HG03342 (cell line): ENCODE data around the gene TWF2.

Source experiments
- ATAC-seq: cut with Tn5 transposase; IDR thresholded peaks from one replicate; pipeline ENCODE4 v1.9.1; 2021; ENCODE audit warnings: mild to moderate bottlenecking, moderate library complexity; ENCODE audit not compliant: unreplicated experiment

TWF2 gene

DNA sequence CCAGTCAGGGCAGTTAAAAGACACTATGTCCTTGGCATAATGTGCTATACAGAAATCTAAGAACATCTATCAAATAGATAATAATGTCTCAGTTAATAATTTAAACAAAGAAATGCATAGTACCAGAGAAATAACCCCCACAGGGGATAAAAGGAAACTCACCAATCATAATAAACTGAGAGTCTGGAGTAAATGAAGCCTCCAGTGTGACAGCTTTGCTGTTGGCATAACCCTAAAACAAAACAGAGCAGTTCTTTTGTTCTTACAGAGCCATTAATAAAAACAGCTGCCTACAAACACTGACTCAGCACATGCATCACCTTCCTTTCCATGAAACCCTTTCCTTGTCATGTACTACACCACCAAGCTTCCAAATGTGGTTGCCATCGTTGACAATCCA lies 20.1 kb upstream of the TWF2 start:
- no peak for ATAC-seq

DNA sequence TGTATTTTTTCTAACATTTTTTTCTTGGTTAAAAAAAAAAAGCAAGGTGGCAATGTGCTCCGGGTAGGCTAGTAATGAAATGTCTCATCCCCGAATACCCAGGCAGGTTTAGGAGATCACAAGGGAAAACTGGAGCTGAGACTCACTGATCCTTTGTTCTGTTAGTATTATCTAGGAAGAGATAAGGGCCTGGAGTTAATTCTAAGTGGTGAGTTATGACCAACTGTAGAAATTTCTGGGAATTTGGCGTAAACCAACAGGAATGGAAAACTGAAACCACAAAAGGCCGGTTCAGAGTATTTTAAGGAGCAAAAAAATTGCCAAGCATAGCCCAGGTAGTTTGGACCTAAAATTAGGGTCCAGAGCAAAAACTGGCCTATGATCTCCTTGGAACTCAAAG lies 19.0 kb upstream of the TWF2 start:
- ATAC-seq, result no peak

DNA sequence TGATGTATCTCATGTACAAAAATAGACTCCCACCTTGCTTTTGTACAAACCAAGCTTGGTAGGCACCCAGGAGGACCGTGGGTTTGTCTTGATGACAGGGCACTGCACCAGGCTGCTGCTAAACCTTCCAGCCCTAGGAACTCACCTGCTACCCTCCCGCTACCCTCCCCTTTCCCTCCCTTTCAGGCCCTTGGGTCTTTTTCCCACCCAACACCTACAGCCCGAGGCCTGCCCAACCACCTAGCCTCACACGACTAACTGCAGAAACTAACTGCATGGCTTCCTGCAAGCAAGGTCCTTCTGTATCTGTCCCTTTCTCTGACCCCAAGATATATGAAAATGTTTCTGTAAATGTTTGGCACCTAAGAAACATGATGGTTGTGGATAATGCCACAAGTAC lies 17.7 kb upstream of the TWF2 start:
- no peak for ATAC-seq

DNA sequence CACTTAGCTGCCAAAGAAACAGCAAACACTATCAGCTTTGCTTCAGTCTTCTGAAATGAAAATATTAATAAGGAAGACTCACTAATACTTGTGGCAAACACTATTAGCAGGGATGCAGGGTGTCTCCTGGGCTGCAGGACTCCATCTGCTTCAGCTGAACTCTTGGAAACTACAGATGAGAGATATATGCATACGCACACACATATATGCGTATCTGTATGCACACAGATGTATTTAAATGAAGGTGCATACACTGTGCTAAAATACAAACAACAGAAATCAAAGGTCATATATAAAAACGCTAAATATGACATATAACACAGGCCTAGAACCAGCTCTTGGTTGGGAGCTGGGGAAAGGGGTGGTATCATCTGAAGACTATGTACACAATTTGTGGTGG lies 17.2 kb upstream of the TWF2 start:
- ATAC-seq, result no peak

DNA sequence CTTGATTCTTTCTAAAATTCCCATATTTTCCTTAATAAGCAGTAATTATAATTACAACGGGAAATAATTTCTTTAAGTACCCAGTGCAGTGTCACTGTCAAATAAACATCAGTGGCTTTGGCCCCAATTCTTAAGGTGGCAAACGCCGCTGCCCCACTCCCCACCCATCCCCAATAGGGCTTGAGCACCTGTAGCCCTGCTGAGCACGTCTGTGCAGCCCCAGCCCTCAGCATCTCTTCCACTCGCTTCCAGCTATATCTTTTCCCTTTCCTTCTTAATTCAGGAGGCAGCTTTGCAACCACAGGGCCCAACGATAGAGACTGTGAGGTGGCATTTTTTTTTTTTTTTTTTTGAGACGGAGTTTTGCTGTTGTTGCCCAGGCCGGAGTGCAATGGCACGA lies 15.7 kb upstream of the TWF2 start:
- ATAC-seq, result no peak

DNA sequence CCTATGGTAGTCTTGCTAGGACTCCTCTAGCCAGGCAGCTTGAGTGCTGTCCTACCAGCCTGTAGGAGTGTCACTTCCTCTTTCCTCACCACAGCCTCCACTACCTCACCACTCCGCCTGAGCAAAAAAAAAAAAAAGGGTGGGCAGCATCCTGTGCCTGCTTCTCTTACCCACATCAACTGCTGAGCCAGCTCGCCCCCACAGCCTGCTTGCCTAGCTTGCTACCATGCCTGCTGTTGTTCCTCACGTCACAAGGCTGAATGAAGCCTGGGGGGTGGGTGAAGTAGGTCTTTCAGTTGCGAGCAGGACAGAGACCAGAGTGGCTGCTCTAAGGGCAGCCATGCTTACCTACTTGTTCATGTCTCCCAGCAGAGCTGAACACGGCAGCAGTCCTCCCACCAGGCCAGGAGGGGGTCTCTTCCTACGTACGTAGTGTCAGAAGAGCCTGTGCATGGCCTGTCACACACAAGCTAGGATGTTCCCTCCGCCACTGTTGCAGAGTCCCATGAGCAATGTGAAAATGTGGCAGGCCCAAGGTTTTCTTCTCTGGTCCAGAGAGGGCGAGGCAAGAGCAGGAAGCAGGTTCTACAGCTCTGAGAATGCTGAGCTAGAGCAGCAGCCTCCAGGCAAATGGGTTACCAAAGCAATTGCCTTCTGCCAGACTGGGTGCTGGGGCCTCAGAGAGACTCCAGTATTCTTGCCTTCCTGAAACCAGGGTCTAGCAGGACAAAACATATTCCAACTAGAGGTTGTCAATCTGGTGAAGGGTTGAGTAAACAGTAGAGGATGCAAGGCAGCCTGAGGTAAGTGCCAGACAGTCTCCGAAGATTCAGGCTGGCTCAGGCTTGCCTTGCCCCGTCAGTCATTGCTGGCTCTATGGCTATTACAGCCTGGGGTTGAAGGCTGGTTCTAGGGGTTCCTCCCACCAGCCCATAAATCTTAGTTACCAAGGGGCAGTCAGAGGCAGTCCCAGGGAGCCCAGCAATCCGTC lies 14.7 kb upstream of the TWF2 start:
- ATAC-seq, result peak; percentile 89

DNA sequence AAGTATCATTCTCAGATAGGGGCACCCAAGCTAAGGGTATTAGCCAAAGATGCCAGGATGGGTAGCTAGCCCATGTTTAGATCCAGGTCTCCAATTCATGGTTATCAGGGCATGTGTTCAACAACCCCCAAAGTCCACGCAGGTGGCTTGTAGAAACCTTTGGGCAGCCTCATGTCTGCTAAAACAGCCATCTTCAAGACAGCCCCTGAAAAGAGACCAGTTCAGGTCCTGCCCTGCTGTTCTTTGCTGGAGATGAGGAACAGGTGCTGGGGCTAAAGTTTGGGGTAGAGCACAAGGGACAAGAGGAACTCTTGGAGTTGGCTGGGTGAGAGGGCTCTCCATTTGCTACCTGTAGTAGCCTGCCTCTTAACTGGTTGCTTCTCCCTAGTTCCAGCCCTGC lies 11.2 kb upstream of the TWF2 start:
- no peak for ATAC-seq

DNA sequence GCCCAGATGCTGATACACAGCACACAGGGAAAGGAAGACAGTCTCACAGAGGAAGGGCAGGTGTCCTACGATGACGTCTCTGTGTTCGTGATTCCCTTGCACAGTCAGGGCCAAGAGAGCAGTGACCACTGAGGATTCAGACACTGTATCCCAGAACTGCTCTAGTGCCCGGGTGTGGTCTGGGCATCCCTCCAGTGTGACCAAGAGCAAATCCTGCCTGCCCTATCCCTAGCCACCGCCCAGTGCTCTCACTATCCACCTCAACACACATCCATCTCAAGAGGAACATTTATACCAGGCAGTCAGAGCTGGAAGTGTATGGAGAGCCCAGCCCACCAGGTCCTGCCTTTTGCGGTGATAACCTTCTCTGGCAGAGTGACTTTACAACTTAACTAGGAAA lies 10.7 kb upstream of the TWF2 start:
- no peak for ATAC-seq

DNA sequence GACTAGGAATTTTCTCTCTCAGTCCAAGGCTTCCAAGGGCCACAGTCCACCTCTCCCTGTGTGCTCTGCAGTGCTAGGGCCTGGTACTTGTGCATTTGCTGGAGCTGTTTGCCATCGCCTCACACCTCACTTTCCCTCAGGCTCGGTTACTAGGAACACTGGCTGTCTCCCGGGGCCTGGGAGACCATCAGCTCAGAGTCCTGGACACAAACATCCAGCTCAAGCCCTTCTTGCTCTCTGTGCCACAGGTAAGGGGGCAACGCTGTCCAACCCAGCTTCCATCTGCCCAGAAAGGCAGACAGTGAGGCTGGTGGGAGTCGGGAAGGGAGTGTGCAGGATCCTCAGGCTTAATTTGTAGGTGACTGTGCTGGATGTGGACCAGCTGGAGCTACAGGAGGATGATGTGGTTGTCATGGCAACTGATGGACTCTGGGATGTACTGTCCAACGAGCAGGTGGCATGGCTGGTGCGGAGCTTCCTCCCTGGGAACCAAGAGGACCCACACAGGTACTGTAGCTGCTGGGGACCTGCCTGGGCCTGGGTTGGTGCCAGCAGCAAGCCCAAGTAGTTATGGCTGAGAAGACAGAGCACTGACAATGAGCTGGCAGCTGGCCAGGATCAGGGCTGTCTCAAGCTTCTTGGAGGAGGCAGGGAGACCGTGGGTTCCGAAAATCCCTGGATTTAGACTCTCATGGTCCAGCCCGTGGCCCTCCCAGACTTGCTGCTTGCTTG lies 10.0 kb upstream of the TWF2 start:
- ATAC-seq, result no peak

DNA sequence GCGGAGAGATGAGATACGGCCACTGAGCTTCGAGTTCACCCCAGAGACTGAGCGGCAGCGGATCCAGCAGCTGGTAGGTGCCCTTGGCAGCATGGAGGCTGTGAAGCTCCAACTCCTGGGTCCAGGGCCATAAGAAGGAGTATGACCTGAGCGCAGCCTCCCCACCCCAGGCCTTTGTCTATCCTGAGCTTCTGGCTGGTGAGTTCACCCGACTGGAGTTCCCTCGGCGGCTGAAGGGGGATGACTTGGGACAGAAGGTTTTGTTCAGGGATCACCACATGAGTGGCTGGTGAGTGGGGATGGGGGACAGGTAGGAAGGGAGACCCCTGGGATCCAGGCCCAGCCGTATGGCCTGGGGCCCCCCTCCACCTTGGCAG lies 9.2 kb upstream of the TWF2 start:
- ATAC-seq, result no peak

DNA sequence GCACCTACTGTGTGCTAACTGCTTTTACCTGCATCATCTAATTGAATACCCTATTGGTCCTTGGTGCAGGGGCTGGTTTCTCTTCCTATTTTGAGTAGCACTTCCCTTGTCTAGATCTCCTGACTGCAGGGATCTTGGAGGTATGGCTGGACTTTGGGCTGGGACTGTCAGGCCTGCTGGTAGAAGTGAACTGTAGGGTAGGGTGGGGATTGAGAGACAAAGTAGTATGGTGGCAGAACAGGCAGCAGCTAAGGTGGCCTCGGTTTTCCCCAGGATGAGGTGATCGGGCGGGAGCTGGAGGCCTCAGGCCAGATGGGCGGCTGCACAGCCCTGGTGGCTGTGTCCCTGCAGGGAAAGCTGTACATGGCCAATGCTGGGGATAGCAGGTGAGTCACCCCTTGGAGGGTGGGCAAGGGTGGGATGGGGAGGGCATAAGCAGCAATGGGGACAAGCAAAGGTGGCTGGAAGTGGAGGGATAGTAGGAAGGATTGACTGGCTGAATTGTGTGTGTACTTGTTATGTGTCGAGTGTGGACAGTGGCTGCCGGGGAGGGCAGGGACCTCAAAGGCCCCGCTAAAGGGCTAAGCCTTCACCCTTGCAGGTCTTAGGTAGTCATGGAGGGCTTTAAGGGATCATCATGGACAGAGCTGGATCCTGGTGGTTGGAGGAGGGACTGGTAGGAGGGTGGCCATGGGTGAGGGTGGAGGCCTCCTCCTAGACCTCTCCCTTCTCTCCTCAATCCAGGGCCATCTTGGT lies 8.6 kb upstream of the TWF2 start:
- no peak for ATAC-seq

DNA sequence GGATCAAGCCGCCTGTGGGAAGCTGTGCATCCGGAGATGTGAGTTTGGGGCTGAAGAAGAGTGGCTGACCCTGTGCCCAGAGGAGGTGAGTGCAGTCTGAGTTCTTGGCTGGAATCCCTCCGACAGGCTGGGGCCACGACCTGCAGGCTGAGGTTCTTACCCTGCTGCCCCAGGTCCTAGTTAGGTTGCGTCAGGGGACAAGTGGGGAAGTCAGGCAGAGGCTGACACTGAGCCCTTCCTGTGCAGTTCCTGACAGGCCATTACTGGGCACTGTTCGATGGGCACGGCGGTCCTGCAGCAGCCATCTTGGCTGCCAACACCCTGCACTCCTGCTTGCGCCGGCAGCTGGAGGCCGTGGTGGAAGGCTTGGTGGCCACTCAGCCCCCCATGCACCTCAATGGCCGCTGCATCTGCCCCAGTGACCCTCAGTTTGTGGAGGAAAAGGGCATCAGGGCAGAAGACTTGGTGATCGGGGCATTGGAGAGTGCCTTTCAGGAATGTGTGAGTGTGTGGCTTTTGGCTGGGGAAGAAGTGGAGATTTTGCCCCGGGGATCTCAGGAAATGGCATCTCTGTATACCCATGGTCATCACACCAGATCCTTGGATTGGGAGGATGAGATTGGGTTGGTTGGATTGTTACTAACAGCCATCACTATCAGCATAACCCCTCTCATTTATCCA lies 7.9 kb upstream of the TWF2 start:
- no peak for ATAC-seq

DNA sequence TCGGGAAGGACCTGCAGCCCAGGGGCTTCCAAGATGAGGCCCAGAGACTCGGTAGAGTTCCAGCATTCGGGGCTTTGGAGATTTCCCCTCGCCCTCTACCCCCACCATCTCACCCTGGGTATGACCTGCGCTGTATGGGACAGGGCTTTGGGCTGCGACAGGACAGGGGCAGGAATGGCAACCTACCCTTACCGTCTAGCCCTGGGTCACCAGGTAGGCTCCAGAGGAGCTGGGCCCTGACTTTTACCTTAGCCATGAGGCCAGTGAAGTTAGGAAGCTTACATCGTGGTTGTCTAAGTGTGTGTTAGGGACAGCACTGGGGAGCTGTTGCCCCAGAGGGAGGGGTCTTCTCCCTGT lies 7.3 kb upstream of the TWF2 start:
- no peak for ATAC-seq

DNA sequence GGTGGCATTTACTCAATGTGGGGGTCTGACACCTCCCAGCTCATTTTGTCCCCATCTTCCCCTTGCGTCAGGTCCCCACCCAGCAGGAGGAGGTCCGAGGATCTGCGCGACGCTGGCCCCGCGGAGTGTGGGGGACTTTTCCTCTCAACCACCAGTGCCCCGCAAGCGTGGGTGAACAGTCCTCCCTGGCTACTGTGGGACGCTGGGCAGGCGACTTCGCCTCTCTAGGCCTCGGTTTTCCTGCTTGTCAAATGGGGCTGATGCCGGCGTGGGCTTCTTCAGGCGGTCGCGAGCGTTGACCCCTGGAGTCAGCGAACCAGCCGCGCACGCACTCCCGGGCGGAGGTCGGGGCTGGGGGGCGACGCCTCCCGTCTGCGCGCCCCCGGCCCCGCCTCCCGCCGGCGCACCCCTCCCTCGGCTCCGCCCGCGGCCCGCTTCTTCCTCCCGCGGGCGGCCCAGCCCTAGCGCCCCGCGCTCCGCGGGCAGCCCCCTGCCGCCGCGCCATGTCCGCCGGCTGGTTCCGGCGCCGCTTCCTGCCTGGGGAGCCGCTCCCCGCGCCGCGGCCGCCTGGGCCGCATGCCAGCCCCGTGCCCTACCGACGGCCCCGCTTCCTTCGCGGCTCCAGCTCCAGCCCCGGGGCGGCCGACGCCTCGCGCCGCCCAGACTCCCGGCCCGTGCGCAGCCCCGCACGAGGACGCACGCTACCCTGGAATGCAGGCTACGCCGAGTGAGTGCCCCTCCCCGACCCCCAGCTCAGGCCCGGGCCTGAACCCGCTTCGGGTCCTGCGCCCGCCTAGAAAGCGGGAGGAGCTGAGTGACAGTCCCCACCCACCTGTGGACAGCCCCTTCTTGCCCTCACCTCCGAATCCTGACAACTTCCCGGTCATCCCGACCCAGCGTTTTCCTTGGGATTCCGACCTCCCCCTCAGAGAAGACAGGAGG lies 6.6 kb upstream of the TWF2 start, which contains the start of gene PPM1M:
TSS of gene PPM1M (plus strand) at position 438 of the 942 bp plus-strand sequence. CDS start at position 504, 66 bp downstream.
- no peak for ATAC-seq

DNA sequence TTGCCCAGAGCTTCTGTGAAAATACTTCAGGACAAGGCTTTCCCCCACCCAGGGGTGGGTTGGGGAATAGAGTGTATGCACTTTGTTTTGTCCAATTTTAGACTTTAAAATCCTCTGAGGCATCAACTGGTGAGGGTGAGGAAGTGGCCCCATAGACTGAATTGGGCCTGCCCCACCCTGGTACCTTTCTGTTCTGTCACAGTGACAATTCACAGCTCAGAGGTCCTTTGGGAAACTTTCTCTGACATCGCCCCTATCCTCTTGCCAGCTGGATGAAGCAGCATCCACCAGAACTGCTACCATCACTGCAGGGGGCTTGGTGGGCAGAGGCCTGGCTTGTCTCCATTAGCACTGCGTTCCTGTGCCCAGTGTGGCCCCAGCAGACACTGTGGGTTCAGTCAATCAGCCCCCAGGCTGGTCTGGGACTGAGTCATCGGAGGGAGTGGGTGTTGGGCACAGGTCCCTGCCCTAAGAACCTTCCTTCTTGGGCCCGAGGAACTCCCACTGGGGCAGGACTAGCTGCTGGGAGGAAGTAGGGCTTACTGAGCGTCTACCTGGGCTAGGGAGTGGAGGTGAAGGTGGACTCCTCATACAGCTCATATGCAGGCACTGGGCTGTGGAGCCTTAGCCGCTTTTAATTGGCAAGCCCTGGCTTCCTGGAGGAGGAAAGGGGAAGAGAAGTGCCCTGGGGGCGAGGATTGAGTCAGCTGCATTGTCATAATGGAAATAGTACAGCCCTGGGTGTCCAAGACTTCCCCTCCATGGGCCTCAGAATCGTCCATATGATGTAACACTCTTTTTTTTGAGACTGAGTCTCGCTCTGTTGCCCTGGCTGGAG lies 5.1 kb upstream of the TWF2 start:
- ATAC-seq, result peak; percentile 39

DNA sequence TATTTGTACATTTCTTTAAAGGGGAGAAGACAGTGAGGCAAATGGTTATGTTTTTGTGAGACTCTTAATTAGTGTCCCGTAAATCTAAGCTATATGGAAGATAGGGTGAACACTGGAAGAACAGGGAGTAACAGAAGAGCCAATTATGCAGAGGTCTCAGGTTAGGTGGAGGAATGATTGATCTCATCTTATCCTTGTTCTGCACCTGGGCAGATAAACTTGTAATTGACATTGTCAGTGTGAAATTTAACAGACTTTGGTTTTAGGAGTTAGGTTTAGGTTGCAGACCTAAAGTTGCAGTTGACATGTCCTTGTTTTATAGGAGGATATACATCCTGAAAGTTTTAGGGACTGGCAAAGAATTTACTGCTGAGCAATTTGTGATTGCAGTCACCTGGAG lies 3.1 kb upstream of the TWF2 start:
- no peak for ATAC-seq

DNA sequence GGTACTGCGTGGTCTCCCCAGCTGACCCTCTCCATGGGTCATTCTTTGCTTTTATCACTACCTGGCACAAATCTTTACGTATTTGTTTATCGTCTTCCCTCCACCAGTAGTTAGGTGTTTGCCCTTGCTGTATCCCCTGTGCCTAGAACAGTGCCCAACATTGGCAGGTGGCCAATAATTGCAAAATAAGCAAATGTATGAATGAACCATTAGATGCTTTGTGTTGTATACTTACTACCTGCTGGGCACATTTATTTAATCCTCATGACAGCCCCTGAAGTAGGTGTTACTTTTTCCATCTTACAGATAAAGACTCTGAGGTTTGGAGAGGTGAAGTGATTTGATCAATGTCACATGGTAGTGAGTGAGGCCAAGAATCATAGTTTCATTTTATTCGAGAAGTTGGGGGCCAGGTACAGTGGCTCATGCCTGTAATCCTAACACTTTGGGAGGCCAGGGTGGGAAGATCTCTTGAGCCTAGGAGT lies 2.0 kb upstream of the TWF2 start:
- no peak for ATAC-seq

DNA sequence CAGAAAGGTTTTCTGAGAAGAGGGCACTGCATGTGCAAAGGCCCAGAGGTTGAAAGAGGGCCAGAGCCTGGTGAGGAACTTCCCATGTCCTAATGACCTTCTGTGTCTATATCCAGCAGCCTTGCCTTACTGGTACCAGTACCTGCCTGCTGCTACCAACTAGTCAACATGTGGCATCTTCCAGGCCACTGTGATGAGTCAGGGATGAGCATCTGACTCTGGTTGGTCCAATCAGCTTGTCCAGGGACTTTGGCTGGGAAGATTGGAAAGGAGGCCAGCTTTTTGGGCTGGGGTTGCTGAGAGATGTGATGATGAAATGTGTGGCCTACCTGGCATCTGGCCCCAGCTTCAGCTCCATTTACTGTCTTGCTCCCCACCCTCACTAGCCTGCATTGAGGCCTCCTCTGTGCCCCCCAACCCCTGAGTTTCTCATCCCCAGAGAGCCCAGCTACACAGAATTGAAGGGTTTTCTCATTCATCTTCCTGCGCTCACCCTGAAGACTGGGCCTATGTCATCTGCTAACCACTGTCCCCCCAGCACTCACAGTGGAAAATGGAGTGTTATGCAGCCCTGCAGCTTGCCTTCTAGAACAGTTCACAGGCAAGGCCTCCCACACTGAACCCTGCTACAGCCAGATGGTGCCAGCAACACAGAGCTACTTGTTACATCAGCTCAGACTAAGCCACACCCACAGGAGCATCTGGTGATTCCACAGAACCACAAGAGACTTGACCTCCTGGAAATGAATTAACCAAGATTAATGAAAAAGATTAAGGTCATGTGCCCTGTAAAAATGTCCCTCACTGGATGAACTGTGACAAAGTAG lies 1.3 kb upstream of the TWF2 start:
- no peak for ATAC-seq
